K562 (cell line): Measurements from ENCODE around the gene UQCC2. TPM values are rescaled to one million over a fixed set of nuclear protein-coding genes. Genes with fewer than 3 reads are reported as not detected.

Source experiments
- ATAC-seq: fragments of 200-7000 bp; cut with Tn5 transposase; 3 replicates; pipeline ENCODE4 v1.9.1; 2020; ENCODE audit warnings: moderate library complexity
- BruUV-seq: library from RNA; stranded (reverse); fragments of 400-500 nt; replicated peaks from 2 replicates; lab custom pipeline; 2021; lab: Mats Ljungman, UMichigan
- CTCF ChIA-PET: fragments of 300-600 bp; formaldehyde crosslinking; extraction: SDS; loops from one replicate; lab custom pipeline; 2021; ENCODE audit warnings: low intra/inter-chr PET ratio; lab: Yijun Ruan, JAX
- POLR2A ChIA-PET: fragments of 300-600, 350-650 bp; sonication (Branson Sonifier 250); formaldehyde crosslinking; extraction: SDS; loops from one replicate; lab custom pipeline; 2021; ENCODE audit warnings: antibody characterized with exemption, inconsistent platforms; lab: Yijun Ruan, JAX
- DNase-seq, 4 experiments: peaks; one replicate each; pipeline versions ENCODE4 v3.0.0 to v3.0.0-alpha.2; 2011 to 2018; ENCODE audit warnings: low spot score in 3 of 4, mixed read lengths in 3 of 4; ENCODE audit errors: extremely low read depth in 1 of 4
- FAIRE-seq: peaks from 2 replicates; lab custom pipeline; 2011; peaks lifted over from hg19 to GRCh38; lab: Jason Lieb, UNC
- H2AFZ ChIP-seq: 2 replicates; pipeline ENCODE4 v1.6.0; 2011; ENCODE audit warnings: low read depth, low read length, control low read depth, inconsistent platforms
- H3K27ac ChIP-seq: fragments of 200-600 bp; 3 replicates; pipeline ENCODE4 v1.8.0; 2011; ENCODE audit warnings: low read depth, mild to moderate bottlenecking, control low read depth, inconsistent platforms, low read length, moderate library complexity, mixed read lengths; ENCODE audit errors: extremely low read depth
- H3K27me3 ChIP-seq, 2 experiments: fragments of 300-600 bp in 1 of 2; 2 replicates in 1 of 2; 3 replicates in 1 of 2; pipeline versions ENCODE4 v1.6.0 to v1.8.0; 2011; ENCODE audit warnings: inconsistent platforms in 2 of 2, low read length in 2 of 2, mild to moderate bottlenecking in 1 of 2, mixed read lengths in 1 of 2, moderate library complexity in 1 of 2; ENCODE audit not compliant: control insufficient read depth in 2 of 2, insufficient read depth in 2 of 2
- H3K36me3 ChIP-seq: fragments of 300-600 bp; 3 replicates; pipeline ENCODE4 v1.8.0; 2011; ENCODE audit warnings: mild to moderate bottlenecking, low read length, inconsistent platforms; ENCODE audit not compliant: control insufficient read depth, insufficient read depth
- H3K4me1 ChIP-seq, 2 experiments: fragments of 200-600 bp in 1 of 2; replicated peaks in 1 of 2; 2 replicates in 1 of 2; 3 replicates in 1 of 2; pipeline versions ENCODE4 v1.5.1 to v1.8.0; 2011; ENCODE audit warnings: inconsistent platforms in 2 of 2, low read length in 2 of 2, mild to moderate bottlenecking in 1 of 2, mixed read lengths in 1 of 2, moderate library complexity in 1 of 2; ENCODE audit not compliant: control insufficient read depth in 2 of 2, insufficient read depth in 2 of 2
- H3K4me2 ChIP-seq: 2 replicates; pipeline ENCODE4 v1.6.1; 2011; ENCODE audit warnings: low read length, control low read depth, inconsistent platforms, mixed read lengths; ENCODE audit not compliant: insufficient read depth
- H3K4me3 ChIP-seq: fragments of 200-600 bp; sonication (generic), shearing (Covaris generic); 2 replicates; pipeline ENCODE4 v1.5.1; 2016; ENCODE audit warnings: control low read depth, inconsistent platforms
- H3K79me2 ChIP-seq: fragments of 200-600 bp; 3 replicates; pipeline ENCODE4 v1.8.0; 2011; ENCODE audit warnings: low read length, inconsistent platforms; ENCODE audit not compliant: control insufficient read depth, insufficient read depth
- H3K9ac ChIP-seq, 2 experiments: 2 replicates each; pipeline versions ENCODE4 v1.6.0 to v1.6.1; 2011; ENCODE audit warnings: low read depth in 2 of 2, low read length in 2 of 2, control low read depth in 1 of 2, inconsistent platforms in 1 of 2, mild to moderate bottlenecking in 1 of 2, mixed read lengths in 1 of 2; ENCODE audit not compliant: insufficient read depth in 1 of 2
- H3K9me1 ChIP-seq: one replicate; pipeline ENCODE4 v1.6.0; 2011; ENCODE audit warnings: inconsistent platforms, mild to moderate bottlenecking, low read length, moderate library complexity; ENCODE audit not compliant: control insufficient read depth, insufficient read depth
- H3K9me3 ChIP-seq: replicated peaks from 2 replicates; pipeline ENCODE4 v1.5.1; 2011; ENCODE audit warnings: low read depth, low read length, inconsistent platforms; ENCODE audit not compliant: control insufficient read depth, insufficient read depth
- H4K20me1 ChIP-seq: replicated peaks from 2 replicates; pipeline ENCODE4 v1.6.1; 2011; ENCODE audit warnings: low read length, inconsistent platforms, mixed read lengths; ENCODE audit not compliant: control insufficient read depth, insufficient read depth
- JUNB ChIP-seq: fragments of 450-650 bp; formaldehyde crosslinking; conservative IDR thresholded peaks from 2 replicates; pipeline ENCODE4 v1.4.0; 2020; ENCODE audit warnings: mild to moderate bottlenecking
- MEF2A ChIP-seq: IDR thresholded peaks from 2 replicates; pipeline ENCODE4 v1.6.1; 2011; ENCODE audit warnings: low read depth, mild to moderate bottlenecking, low read length, moderate library complexity; ENCODE audit not compliant: control insufficient read depth
- MTA1 ChIP-seq: fragments of 450-650 bp; IDR thresholded peaks from 2 replicates; pipeline ENCODE4 v1.6.1; 2017; ENCODE audit warnings: borderline replicate concordance
- RUNX1 ChIP-seq: sonication (generic); IDR thresholded peaks from 2 replicates; pipeline ENCODE4 v1.6.1; 2016; ENCODE audit warnings: antibody characterized with exemption, low read depth
- TEAD4 ChIP-seq, 2 experiments: sonication (generic) in 1 of 2; formaldehyde crosslinking in 1 of 2; IDR thresholded peaks; 2 replicates each; pipeline versions ENCODE4 v1.6.1 to v1.8.0; 2012 to 2022; ENCODE audit warnings: borderline replicate concordance in 1 of 2, inconsistent platforms in 1 of 2, low read length in 1 of 2, mild to moderate bottlenecking in 1 of 2, missing genetic modification reagents in 1 of 2
- ZKSCAN1 ChIP-seq: fragments of 150-350 bp; IDR thresholded peaks from 2 replicates; pipeline ENCODE4 v1.6.1; 2016; ENCODE audit warnings: low read depth, low read length
- WGBS: fragments of 100-300 bp; shearing (Covaris generic); methylation state at CpG from one replicate; pipeline ENCODE4 v1.1.6; 2016; ENCODE audit warnings: low coverage, mixed read lengths; ENCODE audit not compliant: insufficient coverage; ENCODE audit errors: missing lambda C conversion rate; 5-methylcytosine and 5-hydroxymethylcytosine counted together
- in situ Hi-C: fragments of 300-500 bp; cut with MboI; formaldehyde crosslinking; loops from 4 replicates; pipeline ENCODE4 v1.15.0; 2018; ENCODE audit warnings: inconsistent platforms, mixed read lengths
- intact Hi-C: fragments of 100-400 bp; cut with micrococcal nuclease; formaldehyde crosslinking; loops from 2 replicates; pipeline ENCODE4 v1.14.2; 2022
- polyA plus RNA-seq, 8 experiments: library from polyadenylated mRNA; depleted of rRNA in 4 of 8; stranded (reverse) in 5 of 8; unstranded in 3 of 8; fragments of >200 nt; fragmentation: Nextera tagmentation in 2 of 8; fragmentation: Illumina TruSeq in 1 of 8; extraction: Ambion mirVana in 2 of 8; extraction: Trizol in 1 of 8; gene quantifications; 2 replicates each; pipeline versions ENCODE4 v1.2.1 to v1.2.3, GENCODE V29; 2011 to 2014; ENCODE audit warnings: inconsistent platforms in 1 of 8, missing spikeins in 1 of 8
- total RNA-seq, 7 experiments: library from RNA; depleted of rRNA in 6 of 7; stranded (reverse); fragments of >200 nt in 6 of 7; fragmentation: Illumina TruSeq in 2 of 7; extraction: Trizol in 2 of 7; gene quantifications; 2 replicates each; pipeline versions ENCODE4 v1.2.1 to v1.2.3, GENCODE V29; 2011 to 2021; ENCODE audit warnings: low replicate concordance in 1 of 7

Gene UQCC2
- total and polyA plus RNA-seq, 9 of the 15 experiments (the other 6 are each of a cell fraction or from before 2014, with no cell fraction given), result 58.5 to 927 (median 158) TPM

GRCh38 chr6:33731751-33732282 lies 20.3 kb upstream of the UQCC2 start:
- no peak for DNase-seq
- ATAC-seq, result no peak
- H2AFZ ChIP-seq, result no peak overlapping the region
- CTCF ChIA-PET, result no interaction called here
- H3K4me2 ChIP-seq, result no peak overlapping the region
- H3K9ac ChIP-seq, result 0 out of 4 replicates have a peak overlapping the region, but pooled peaks of 1 of the 2 experiments have one; percentile 0
- POLR2A ChIA-PET, result interaction anchor here (0.5 to 1.0 kb wide), 3 partner anchors 21 to 886 kb away, joined by 3 to 4 read pairs (median 3); partner anchors contain the start of gene UQCC2
- TF ChIP-seq ZKSCAN1, result no peak
- TF ChIP-seq JUNB (CRISPR knock-in tag), result no peak
- TF ChIP-seq TEAD4 (IDR thresholded peaks at IDR 0.05; ENCODE audit: low read length), result no peak
- TF ChIP-seq TEAD4 (CRISPR knock-in tag; IDR thresholded peaks at IDR 0.05; ENCODE audit: borderline replicate concordance), result no peak
- TF ChIP-seq MTA1, result no peak
- TF ChIP-seq MEF2A, result no peak
- no peak for TF ChIP-seq RUNX1
- H3K9me3 ChIP-seq, result no peaks in the 10 kb centered on the region
- peaks cover 10 to 15% of the 10 kb centered on the region in 2 experiments; a peak in 4 of 5 replicates for H3K4me1 ChIP-seq
- H4K20me1 ChIP-seq, result peaks cover 19% of the 10 kb centered on the region
- BruUV-seq, result no TSS peak
- peaks cover 46 to 70% of the 10 kb centered on the region in 2 experiments for H3K27me3 ChIP-seq
- 21% methylated on average over 9 of the region's 9 CpGs for WGBS
- H3K36me3 ChIP-seq, result no peaks in the 10 kb centered on the region
- no peaks in the 10 kb centered on the region for H3K79me2 ChIP-seq
- no peak overlapping the region for H3K27ac ChIP-seq
- intact Hi-C loops (no loop called here), in situ Hi-C loops (no loop called here)
- no peak for FAIRE-seq
- H3K4me3 ChIP-seq, result no peak overlapping the region
- no peaks in the 10 kb centered on the region for H3K9me1 ChIP-seq
